HEK293T (cell line): ENCODE results near the gene DDX5.

Experiments
- CTCF ChIA-PET: fragments of 350-600 bp; formaldehyde crosslinking; extraction: SDS; loops from one replicate; lab custom pipeline; 2021; ENCODE audit warnings: antibody characterized with exemption, inconsistent platforms; lab: Yijun Ruan, JAX
- POLR2A ChIA-PET: fragments of 350-600 bp; formaldehyde crosslinking; extraction: SDS; loops from one replicate; lab custom pipeline; 2020; ENCODE audit warnings: antibody characterized with exemption, inconsistent platforms; lab: Yijun Ruan, JAX
- DNase-seq: peaks from one replicate; pipeline ENCODE4 v3.0.0; 2012; ENCODE audit warnings: mixed read lengths; ENCODE audit errors: extremely low spot score
- ARNT ChIP-seq: fragments of 450-650 bp; IDR thresholded peaks from 2 replicates; pipeline ENCODE4 v1.6.1; 2017; ENCODE audit warnings: mild to moderate bottlenecking
- BHLHE40 ChIP-seq: fragments of 450-650 bp; IDR thresholded peaks from 2 replicates; pipeline ENCODE4 v1.6.1; 2016; ENCODE audit warnings: mild to moderate bottlenecking, moderate library complexity, borderline replicate concordance
- CTBP1 ChIP-seq: fragments of 450-650 bp; IDR thresholded peaks from 2 replicates; pipeline ENCODE4 v1.6.1; 2016; ENCODE audit warnings: borderline replicate concordance
- ELF4 ChIP-seq: fragments of 450-650 bp; IDR thresholded peaks from 2 replicates; pipeline ENCODE4 v1.6.1; 2017; ENCODE audit warnings: antibody characterized with exemption
- FOXK2 ChIP-seq: fragments of 450-650 bp; IDR thresholded peaks from 2 replicates; pipeline ENCODE4 v1.6.1; 2016; ENCODE audit warnings: mild to moderate bottlenecking
- HDGF ChIP-seq: fragments of 450-650 bp; IDR thresholded peaks from 2 replicates; pipeline ENCODE4 v1.6.1; 2017; ENCODE audit warnings: antibody characterized with exemption, borderline replicate concordance
- L3MBTL2 ChIP-seq: fragments of 450-650 bp; conservative IDR thresholded peaks from 2 replicates; pipeline ENCODE4 v1.6.1; 2016; ENCODE audit warnings: mild to moderate bottlenecking
- NFRKB ChIP-seq: fragments of 450-650 bp; IDR thresholded peaks from 2 replicates; pipeline ENCODE4 v1.6.1; 2016; ENCODE audit warnings: mild to moderate bottlenecking, moderate library complexity
- SP1 ChIP-seq: fragments of 450-650 bp; IDR thresholded peaks from 2 replicates; pipeline ENCODE4 v1.6.1; 2017
- SUZ12 ChIP-seq: fragments of 450-650 bp; IDR thresholded peaks from 2 replicates; pipeline ENCODE4 v1.6.1; 2016; ENCODE audit warnings: mild to moderate bottlenecking
- TARDBP ChIP-seq: fragments of 450-650 bp; IDR thresholded peaks from 2 replicates; pipeline ENCODE4 v1.6.1; 2016
- TF ChIP-seq, protein P1 (sequence below): fragments of 450-650 bp; IDR thresholded peaks from 2 replicates; pipeline ENCODE4 v1.6.1; 2016

Gene DDX5

DNA sequence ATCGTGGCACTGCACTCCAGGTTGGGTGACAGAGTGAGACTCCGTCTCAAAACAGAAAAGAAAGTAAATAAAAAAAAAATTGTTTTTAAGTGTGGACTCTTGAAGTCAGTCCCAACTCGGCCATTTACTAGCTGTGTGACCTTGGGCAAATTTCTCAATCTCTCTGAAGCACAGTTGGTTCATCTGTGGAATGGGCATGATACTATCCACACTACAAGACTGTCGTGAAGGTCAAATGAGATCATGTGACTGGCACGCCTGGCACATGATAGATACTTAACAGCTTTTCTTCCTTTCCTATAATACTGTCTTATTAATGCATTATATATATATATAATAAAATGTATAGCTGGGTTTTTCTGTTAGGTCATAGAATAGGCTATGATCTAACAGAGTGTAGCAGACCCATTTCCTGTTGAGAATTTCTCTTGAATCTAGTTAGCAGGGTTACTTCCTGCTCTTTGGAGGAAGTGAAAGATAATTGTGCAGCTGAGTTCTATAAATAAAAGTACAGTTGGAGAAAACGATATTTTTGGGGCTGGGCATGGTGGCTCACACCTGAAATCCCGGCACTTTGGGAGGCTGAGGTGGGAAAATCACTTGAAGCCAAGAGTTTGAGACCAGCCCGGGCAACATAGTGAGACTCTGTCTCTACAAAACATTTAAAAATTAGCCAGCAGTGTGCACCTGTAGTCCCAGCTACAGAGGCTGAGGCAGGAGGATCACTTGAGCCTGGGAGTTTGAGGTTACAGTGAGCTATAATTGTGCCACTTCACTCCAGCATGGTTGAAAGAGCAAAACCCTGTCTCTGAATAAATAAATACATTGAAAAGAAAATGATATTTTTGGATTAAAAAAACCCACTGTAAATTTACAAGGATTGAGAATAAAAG is 49.9 kb downstream of the DDX5 start:
- no peak for DNase-seq
- CTCF ChIA-PET: no interaction called here
- POLR2A ChIA-PET: interaction anchor here (0.8 kb wide), 1 partner anchor 50 kb away, joined by 3 read pairs; the partner anchor contains the start of gene DDX5
- no peak for TF ChIP-seq L3MBTL2
- TF ChIP-seq SUZ12: no peak
- TF ChIP-seq ELF4: no peak
- TF ChIP-seq FOXK2: no peak
- no peak for TF ChIP-seq ARNT
- no peak for TF ChIP-seq SP1
- TF ChIP-seq TARDBP: no peak
- TF ChIP-seq BHLHE40: no peak
- no peak for TF ChIP-seq HDGF
- no peak for TF ChIP-seq NFRKB
- TF ChIP-seq, protein P1, sequence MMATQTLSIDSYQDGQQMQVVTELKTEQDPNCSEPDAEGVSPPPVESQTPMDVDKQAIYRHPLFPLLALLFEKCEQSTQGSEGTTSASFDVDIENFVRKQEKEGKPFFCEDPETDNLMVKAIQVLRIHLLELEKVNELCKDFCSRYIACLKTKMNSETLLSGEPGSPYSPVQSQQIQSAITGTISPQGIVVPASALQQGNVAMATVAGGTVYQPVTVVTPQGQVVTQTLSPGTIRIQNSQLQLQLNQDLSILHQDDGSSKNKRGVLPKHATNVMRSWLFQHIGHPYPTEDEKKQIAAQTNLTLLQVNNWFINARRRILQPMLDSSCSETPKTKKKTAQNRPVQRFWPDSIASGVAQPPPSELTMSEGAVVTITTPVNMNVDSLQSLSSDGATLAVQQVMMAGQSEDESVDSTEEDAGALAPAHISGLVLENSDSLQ: no peak
- no peak for TF ChIP-seq CTBP1

DNA sequence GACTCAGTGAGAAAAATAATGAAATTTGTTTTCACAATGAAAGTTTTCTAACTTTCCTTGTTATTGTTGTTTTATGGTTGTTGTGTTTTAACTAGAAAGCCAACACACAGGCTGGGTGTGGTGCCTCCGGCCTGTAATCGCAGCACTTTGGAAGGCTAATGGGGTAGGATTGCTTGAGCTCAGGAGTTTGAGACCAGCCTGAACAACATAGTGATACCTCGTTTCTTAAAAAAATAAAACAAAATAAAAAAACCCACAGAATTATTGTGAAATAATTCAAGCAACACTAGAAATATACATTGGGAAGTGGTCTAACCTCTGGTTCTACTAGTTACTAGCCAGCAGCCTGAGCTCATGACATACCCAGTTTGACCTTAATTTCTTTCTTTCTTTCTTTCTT is 56.5 kb downstream of the DDX5 start:
- ChIA-PET CTCF (interaction anchor here (1.4 kb wide), 1 partner anchor 43 kb away, joined by 4 read pairs; no protein-coding TSS in a partner anchor), POLR2A (no interaction called here)
- TF ChIP-seq, protein P1: no peak
- TF ChIP-seq L3MBTL2: no peak
- no peak for TF ChIP-seq ELF4
- TF ChIP-seq FOXK2: no peak
- no peak for DNase-seq

DNA sequence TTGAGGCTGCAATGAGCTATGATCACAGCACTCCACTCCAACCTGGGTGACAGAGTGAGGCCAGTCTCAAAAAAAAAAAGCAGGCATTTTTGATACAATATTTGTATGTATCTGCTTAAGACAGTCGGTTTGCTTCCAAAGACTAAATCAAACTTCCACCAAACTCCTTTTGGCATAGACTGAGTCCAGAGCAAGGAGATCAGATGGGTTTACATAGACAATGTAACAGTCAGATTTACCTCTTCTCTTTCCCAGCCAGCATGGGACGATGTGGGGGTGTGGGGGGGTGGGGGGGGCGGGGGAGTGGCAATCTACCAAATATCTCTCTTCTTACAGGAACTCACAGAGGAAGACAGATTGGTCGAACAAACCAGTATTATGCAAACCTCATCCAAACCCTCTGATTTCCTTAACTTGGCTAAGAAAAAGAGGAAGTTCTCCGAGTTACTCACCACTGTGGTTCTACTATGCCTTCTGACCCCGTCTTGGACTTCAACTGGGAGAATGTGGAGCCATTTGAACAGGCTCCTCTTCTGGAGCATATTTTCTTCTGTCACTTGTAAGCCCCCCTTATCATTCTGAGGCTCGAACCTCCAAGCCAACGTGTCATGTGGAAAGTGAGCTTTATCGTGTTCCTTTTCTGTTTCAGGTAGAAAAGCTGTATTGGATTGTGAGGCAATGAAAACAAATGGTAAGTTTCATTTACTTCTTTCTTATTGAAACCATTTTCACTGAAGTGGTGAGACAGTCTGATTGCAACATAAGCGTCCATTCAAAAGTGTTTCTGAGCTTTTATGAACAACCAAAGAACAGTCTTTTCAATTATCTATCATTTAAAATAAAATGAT is 57.2 kb downstream of the DDX5 start, which contains the start of gene MILR1:
Gene MILR1, plus strand, starts transcription at position 451 of the 848 bp plus-strand sequence. Its CDS starts 54 bp downstream, at position 505.
- ChIA-PET POLR2A (no interaction called here), CTCF (interaction anchor here (1.4 kb wide), 1 partner anchor 44 kb away, joined by 4 read pairs; no protein-coding TSS in a partner anchor)
- no peak for DNase-seq
- TF ChIP-seq ELF4 (no peak), SUZ12 (no peak), BHLHE40 (no peak)
